Measurements from ENCODE around the gene CMTM4.

GRCh38 chr16:66592814-66593213, 103.7 kb downstream of the CMTM4 start:
- TF ChIP-seq CTCF (IDR thresholded peaks at IDR 0.05) (no peak), POLR2A (IDR thresholded peaks at IDR 0.05) (no peak)

Data from uterus (tissue), 2 donors.